ENCODE data around the gene TPM3. TPM values are rescaled to one million over a fixed set of nuclear protein-coding genes. Genes with fewer than 3 reads are reported as not detected.

The TPM3 gene
- total and polyA plus RNA-seq, 9 of the 15 experiments (the other 6 are each of a cell fraction or from before 2014, with no cell fraction given), result 202 to 604 (median 421) TPM

DNA sequence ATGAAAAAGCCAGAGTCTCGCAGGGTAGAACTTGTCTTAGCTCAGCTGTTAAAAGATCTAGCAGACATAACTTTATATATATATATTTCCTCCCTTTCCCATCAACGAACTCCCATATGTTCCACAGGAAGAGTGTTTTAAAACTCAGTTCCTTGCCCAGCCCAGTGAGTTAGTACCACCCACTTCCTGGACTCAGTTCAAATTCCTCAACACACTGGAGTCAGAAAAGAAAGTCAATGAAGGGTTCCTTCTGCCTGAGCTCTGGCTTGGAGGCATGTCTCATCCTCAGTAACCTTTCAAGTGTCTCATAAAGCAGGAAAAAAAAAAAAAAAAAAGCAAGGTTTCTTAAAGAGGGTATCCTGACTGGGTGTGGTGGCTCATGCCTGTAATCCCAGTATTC, 15.6 kb downstream of the TPM3 start (continued):
- TF ChIP-seq, protein P1, sequence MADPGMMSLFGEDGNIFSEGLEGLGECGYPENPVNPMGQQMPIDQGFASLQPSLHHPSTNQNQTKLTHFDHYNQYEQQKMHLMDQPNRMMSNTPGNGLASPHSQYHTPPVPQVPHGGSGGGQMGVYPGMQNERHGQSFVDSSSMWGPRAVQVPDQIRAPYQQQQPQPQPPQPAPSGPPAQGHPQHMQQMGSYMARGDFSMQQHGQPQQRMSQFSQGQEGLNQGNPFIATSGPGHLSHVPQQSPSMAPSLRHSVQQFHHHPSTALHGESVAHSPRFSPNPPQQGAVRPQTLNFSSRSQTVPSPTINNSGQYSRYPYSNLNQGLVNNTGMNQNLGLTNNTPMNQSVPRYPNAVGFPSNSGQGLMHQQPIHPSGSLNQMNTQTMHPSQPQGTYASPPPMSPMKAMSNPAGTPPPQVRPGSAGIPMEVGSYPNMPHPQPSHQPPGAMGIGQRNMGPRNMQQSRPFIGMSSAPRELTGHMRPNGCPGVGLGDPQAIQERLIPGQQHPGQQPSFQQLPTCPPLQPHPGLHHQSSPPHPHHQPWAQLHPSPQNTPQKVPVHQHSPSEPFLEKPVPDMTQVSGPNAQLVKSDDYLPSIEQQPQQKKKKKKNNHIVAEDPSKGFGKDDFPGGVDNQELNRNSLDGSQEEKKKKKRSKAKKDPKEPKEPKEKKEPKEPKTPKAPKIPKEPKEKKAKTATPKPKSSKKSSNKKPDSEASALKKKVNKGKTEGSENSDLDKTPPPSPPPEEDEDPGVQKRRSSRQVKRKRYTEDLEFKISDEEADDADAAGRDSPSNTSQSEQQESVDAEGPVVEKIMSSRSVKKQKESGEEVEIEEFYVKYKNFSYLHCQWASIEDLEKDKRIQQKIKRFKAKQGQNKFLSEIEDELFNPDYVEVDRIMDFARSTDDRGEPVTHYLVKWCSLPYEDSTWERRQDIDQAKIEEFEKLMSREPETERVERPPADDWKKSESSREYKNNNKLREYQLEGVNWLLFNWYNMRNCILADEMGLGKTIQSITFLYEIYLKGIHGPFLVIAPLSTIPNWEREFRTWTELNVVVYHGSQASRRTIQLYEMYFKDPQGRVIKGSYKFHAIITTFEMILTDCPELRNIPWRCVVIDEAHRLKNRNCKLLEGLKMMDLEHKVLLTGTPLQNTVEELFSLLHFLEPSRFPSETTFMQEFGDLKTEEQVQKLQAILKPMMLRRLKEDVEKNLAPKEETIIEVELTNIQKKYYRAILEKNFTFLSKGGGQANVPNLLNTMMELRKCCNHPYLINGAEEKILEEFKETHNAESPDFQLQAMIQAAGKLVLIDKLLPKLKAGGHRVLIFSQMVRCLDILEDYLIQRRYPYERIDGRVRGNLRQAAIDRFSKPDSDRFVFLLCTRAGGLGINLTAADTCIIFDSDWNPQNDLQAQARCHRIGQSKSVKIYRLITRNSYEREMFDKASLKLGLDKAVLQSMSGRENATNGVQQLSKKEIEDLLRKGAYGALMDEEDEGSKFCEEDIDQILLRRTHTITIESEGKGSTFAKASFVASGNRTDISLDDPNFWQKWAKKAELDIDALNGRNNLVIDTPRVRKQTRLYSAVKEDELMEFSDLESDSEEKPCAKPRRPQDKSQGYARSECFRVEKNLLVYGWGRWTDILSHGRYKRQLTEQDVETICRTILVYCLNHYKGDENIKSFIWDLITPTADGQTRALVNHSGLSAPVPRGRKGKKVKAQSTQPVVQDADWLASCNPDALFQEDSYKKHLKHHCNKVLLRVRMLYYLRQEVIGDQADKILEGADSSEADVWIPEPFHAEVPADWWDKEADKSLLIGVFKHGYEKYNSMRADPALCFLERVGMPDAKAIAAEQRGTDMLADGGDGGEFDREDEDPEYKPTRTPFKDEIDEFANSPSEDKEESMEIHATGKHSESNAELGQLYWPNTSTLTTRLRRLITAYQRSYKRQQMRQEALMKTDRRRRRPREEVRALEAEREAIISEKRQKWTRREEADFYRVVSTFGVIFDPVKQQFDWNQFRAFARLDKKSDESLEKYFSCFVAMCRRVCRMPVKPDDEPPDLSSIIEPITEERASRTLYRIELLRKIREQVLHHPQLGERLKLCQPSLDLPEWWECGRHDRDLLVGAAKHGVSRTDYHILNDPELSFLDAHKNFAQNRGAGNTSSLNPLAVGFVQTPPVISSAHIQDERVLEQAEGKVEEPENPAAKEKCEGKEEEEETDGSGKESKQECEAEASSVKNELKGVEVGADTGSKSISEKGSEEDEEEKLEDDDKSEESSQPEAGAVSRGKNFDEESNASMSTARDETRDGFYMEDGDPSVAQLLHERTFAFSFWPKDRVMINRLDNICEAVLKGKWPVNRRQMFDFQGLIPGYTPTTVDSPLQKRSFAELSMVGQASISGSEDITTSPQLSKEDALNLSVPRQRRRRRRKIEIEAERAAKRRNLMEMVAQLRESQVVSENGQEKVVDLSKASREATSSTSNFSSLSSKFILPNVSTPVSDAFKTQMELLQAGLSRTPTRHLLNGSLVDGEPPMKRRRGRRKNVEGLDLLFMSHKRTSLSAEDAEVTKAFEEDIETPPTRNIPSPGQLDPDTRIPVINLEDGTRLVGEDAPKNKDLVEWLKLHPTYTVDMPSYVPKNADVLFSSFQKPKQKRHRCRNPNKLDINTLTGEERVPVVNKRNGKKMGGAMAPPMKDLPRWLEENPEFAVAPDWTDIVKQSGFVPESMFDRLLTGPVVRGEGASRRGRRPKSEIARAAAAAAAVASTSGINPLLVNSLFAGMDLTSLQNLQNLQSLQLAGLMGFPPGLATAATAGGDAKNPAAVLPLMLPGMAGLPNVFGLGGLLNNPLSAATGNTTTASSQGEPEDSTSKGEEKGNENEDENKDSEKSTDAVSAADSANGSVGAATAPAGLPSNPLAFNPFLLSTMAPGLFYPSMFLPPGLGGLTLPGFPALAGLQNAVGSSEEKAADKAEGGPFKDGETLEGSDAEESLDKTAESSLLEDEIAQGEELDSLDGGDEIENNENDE (IDR thresholded peaks at IDR 0.05; ENCODE audit: low read depth, low read length), result no peak

All from K562 (cell line).